PFSK-1 (cell line): ENCODE data around the gene ERGIC1.

ENCODE experiments used
- POLR2AphosphoS5 ChIP-seq: IDR thresholded peaks from 2 replicates; pipeline ENCODE4 v1.6.1; 2012; ENCODE audit warnings: low read depth, mild to moderate bottlenecking, control low read depth, low read length, moderate library complexity
- TAF1 ChIP-seq: IDR thresholded peaks from 2 replicates; pipeline ENCODE4 v1.6.1; 2012; ENCODE audit warnings: low read length, control low read depth, borderline replicate concordance; ENCODE audit not compliant: insufficient read depth
- TF ChIP-seq, protein P1 (sequence below), 2 experiments: IDR thresholded peaks; 2 replicates each; pipeline versions ENCODE4 v1.6.1 to v1.8.0; 2011 to 2012; ENCODE audit warnings: low read depth in 2 of 2, low read length in 2 of 2, control low read depth in 1 of 2, inconsistent platforms in 1 of 2, mild to moderate bottlenecking in 1 of 2, moderate library complexity in 1 of 2; ENCODE audit not compliant: insufficient read depth in 1 of 2

DNA sequence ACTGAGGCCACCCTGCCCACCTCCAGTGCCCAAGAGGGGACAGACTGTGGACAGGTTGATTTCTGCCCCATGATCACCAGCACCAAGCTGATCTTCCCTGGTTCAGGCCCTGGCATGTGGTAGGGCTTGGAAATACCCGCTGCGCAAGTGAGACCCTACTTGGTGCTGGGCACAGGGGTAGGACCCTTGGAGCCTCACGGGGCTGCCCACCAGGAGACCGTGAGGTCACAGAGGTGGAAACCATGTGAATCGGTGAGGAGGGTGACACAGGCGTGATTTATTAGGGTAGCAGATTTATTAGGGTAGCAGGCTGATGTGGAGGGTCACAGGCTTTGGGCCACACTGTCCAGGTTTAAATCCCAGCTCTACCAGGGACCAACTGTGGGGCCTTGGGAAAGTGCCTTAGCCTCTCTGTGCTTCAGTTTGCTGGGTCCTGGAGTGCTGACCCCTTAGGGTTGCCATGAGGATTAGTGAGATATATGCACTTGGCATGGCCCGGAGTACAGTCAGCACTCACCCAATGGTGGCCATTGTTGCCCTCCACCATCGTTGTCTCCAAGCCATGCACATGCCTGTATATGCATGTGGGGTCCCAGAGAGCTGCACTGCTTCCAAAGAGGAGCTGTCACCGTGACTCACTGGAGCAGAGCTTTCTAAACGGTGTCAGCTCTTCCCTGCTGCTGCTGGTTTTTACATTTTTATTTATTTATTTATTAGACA is 42.2 kb upstream of the ERGIC1 start:
- TF ChIP-seq, protein P1, sequence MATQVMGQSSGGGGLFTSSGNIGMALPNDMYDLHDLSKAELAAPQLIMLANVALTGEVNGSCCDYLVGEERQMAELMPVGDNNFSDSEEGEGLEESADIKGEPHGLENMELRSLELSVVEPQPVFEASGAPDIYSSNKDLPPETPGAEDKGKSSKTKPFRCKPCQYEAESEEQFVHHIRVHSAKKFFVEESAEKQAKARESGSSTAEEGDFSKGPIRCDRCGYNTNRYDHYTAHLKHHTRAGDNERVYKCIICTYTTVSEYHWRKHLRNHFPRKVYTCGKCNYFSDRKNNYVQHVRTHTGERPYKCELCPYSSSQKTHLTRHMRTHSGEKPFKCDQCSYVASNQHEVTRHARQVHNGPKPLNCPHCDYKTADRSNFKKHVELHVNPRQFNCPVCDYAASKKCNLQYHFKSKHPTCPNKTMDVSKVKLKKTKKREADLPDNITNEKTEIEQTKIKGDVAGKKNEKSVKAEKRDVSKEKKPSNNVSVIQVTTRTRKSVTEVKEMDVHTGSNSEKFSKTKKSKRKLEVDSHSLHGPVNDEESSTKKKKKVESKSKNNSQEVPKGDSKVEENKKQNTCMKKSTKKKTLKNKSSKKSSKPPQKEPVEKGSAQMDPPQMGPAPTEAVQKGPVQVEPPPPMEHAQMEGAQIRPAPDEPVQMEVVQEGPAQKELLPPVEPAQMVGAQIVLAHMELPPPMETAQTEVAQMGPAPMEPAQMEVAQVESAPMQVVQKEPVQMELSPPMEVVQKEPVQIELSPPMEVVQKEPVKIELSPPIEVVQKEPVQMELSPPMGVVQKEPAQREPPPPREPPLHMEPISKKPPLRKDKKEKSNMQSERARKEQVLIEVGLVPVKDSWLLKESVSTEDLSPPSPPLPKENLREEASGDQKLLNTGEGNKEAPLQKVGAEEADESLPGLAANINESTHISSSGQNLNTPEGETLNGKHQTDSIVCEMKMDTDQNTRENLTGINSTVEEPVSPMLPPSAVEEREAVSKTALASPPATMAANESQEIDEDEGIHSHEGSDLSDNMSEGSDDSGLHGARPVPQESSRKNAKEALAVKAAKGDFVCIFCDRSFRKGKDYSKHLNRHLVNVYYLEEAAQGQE (IDR thresholded peaks at IDR 0.05; ENCODE audit: insufficient read depth in 1 of 2, low read depth in 2 of 2, low read length in 2 of 2), result no peak
- no peak for TF ChIP-seq TAF1
- no peak for TF ChIP-seq POLR2AphosphoS5
